SK-N-SH (cell line): ENCODE data around the gene BMPR1B.

Source experiments
- ELF1 ChIP-seq: IDR thresholded peaks from 2 replicates; pipeline ENCODE4 v1.4.0; 2012
- EP300 ChIP-seq, 2 experiments: IDR thresholded peaks; 2 replicates each; pipeline versions ENCODE4 v1.4.0 to v1.6.1; 2012; ENCODE audit warnings: borderline replicate concordance in 1 of 2, low read depth in 1 of 2, low read length in 1 of 2
- GABPA ChIP-seq: IDR thresholded peaks from 2 replicates; pipeline ENCODE4 v1.4.0; 2012; ENCODE audit warnings: low read depth, mild to moderate bottlenecking
- GATA2 ChIP-seq: sonication (generic); formaldehyde crosslinking; IDR thresholded peaks from 2 replicates; pipeline ENCODE4 v1.5.0; 2020; ENCODE audit warnings: mild to moderate bottlenecking, missing genetic modification reagents
- MXI1 ChIP-seq: IDR thresholded peaks from 2 replicates; pipeline ENCODE4 v1.6.1; 2012; ENCODE audit warnings: mild to moderate bottlenecking, low read depth, low read length, improper control_type of control experiment
- NRF1 ChIP-seq: IDR thresholded peaks from 2 replicates; pipeline ENCODE4 v1.6.1; 2012; ENCODE audit warnings: low read depth, mild to moderate bottlenecking, low read length
- RCOR1 ChIP-seq: fragments of 150-350 bp; IDR thresholded peaks from 2 replicates; pipeline ENCODE4 v1.6.1; 2017; ENCODE audit warnings: antibody characterized with exemption, low read length
- RFX5 ChIP-seq: IDR thresholded peaks from 2 replicates; pipeline ENCODE4 v1.6.1; 2012; ENCODE audit warnings: mild to moderate bottlenecking, improper control_type of control experiment, low read length
- SIN3A ChIP-seq: IDR thresholded peaks from 2 replicates; pipeline ENCODE4 v1.6.1; 2012; ENCODE audit warnings: low read depth, mild to moderate bottlenecking, low read length, moderate library complexity, borderline replicate concordance
- TF ChIP-seq, protein P1 (sequence below): IDR thresholded peaks from 2 replicates; pipeline ENCODE4 v1.6.1; 2012; ENCODE audit warnings: mild to moderate bottlenecking, low read depth, low read length, moderate library complexity
- TF ChIP-seq, protein P2 (sequence below): fragments of 200-600 bp; sonication (generic); IDR thresholded peaks from 2 replicates; pipeline ENCODE4 v1.6.1; 2017; ENCODE audit warnings: antibody characterized with exemption, mild to moderate bottlenecking, moderate library complexity

DNA sequence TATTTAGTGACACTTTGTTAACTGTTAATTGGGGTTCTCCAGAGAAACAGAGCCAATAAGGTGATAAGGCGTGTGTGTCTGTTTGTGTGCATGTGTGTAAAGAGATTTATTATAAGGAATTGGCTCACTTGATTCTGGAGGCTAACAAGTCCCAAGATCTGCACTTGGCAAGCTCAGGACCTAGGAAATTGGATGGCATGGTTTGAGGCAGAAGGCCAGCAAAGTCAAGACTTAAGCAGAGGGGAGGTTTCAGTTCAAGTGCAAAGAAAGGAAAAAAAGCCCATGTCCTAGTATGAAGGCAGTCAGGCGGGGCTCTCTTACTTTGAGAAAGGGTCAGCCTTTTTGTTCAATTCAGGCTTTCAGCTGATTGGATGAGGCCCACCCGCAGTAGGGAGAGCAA is 314.1 kb downstream of the BMPR1B start:
- TF ChIP-seq, protein P1, sequence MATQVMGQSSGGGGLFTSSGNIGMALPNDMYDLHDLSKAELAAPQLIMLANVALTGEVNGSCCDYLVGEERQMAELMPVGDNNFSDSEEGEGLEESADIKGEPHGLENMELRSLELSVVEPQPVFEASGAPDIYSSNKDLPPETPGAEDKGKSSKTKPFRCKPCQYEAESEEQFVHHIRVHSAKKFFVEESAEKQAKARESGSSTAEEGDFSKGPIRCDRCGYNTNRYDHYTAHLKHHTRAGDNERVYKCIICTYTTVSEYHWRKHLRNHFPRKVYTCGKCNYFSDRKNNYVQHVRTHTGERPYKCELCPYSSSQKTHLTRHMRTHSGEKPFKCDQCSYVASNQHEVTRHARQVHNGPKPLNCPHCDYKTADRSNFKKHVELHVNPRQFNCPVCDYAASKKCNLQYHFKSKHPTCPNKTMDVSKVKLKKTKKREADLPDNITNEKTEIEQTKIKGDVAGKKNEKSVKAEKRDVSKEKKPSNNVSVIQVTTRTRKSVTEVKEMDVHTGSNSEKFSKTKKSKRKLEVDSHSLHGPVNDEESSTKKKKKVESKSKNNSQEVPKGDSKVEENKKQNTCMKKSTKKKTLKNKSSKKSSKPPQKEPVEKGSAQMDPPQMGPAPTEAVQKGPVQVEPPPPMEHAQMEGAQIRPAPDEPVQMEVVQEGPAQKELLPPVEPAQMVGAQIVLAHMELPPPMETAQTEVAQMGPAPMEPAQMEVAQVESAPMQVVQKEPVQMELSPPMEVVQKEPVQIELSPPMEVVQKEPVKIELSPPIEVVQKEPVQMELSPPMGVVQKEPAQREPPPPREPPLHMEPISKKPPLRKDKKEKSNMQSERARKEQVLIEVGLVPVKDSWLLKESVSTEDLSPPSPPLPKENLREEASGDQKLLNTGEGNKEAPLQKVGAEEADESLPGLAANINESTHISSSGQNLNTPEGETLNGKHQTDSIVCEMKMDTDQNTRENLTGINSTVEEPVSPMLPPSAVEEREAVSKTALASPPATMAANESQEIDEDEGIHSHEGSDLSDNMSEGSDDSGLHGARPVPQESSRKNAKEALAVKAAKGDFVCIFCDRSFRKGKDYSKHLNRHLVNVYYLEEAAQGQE: no peak
- TF ChIP-seq GABPA (no peak), RFX5 (no peak), MXI1 (no peak), RCOR1 (no peak), ELF1 (no peak), SIN3A (no peak), NRF1 (no peak), GATA2 (no peak), EP300 (IDR thresholded peaks at IDR 0.05; ENCODE audit: borderline replicate concordance in 1 of 2, low read depth in 1 of 2, low read length in 1 of 2) (no peak)
- TF ChIP-seq, protein P2, sequence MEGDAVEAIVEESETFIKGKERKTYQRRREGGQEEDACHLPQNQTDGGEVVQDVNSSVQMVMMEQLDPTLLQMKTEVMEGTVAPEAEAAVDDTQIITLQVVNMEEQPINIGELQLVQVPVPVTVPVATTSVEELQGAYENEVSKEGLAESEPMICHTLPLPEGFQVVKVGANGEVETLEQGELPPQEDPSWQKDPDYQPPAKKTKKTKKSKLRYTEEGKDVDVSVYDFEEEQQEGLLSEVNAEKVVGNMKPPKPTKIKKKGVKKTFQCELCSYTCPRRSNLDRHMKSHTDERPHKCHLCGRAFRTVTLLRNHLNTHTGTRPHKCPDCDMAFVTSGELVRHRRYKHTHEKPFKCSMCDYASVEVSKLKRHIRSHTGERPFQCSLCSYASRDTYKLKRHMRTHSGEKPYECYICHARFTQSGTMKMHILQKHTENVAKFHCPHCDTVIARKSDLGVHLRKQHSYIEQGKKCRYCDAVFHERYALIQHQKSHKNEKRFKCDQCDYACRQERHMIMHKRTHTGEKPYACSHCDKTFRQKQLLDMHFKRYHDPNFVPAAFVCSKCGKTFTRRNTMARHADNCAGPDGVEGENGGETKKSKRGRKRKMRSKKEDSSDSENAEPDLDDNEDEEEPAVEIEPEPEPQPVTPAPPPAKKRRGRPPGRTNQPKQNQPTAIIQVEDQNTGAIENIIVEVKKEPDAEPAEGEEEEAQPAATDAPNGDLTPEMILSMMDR: no peak
